NCI-H146 treated with DMSO at 0.1 percent for 48 hours (cell line): ENCODE results near the gene GET4.
"Not testable (repeated sequence)": the region's sequence is repeated elsewhere in the genome, so short reads cannot be mapped to it uniquely, and the experiment has no call there.

Source experiments
- DNase-seq: peaks from one replicate; lab custom pipeline; 2025; ENCODE audit not compliant: unreplicated experiment; lab: John Stamatoyannopoulos, UW

GET4 gene

DNA sequence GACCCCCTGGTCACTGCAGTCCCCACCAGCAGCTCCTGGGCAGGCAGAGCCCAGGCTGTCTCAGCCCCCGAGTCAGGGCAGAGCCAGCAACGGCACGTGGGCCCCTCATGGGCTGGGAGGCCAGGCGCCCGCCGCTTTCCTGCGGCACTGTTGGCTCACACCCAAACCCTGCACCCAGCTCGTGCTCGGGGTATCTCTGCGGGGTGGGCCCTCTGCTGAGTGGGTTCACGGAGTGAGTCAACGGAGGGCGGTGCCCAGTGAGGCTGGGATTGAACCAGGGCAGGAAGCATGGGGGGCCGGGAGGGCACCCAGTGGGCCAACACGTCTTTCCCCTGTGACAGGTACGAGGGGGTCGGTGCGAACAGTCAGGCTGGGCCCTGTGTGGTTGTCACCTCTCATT lies 49.2 kb downstream of the GET4 start:
- DNase-seq, result no peak

DNA sequence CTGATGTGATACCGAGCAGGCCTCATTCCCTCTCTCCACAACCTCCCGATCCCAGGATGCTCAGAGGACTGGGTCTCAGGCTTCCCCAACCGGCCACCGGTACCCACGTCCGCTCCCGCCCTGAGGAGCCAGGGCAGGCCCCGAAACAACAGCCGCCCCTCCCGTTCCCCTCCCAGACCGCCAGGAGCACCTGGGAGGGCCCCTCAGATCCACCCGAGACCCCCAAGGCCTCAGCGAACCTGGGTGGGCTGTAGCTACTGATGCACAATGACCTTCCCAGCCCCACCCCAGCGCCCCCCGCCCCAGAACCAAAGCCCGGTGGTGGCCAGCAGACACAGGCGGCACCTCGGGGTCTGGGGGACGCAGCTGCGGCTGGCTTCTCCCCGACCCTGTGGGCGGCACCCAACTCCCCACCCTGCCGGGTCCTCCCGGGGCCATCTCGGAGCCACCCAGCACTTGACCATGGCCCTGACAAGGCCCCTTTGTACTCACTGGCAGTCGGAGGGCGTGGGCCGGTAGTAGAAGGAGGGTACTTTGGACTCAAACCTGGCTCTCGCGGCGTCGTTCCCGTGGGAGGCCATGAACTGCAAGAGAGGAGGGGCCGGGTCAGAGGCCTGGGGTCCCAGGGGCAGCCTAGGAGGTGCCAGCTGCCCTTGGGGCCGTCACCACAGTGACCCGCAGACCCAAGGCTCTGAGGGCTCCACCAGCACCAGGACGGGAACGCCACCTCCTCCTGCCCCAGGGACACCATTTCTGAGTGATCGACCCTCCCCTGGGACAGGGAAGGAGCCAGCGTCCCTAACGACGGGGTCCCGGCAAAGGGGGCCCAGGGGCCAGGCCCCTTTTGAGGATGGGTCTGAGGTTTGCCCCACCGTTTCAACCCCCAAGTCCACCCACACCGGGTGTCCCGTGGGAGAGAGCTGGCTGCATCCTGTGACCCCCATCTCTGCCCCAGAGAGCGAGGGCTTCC lies 50.0 kb downstream of the GET4 start:
- no peak for DNase-seq

DNA sequence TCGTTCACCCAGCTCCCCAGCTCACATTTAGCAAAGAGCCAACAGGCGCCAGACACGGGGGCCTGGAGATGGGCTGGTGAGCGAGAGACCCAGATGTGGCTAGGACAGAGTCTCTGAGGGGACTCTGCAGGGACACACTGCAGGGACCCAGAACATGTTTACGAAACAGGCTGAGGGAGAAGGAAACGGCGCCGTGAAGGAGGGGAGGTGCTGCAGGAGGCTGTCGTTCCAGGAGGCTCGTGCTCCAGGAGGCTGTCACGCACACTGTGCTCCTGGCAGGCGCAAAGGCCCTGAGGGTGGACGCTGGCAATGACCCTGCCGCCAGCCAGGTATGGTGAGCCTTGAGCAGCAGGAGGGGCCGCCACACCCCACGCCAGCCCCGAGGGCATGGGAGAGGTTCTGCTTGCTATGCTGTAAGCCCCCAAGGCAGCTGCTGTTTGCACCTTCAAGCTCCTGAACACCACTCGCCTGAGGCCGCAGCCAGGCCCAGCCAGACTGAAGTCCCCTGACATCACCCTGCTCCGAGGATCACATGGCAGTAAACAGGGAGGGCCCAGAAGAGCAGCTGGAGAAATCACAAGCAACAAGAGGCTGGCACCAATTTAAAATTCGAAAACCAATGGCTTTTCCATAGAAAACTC lies 50.8 kb downstream of the GET4 start:
- no peak for DNase-seq

DNA sequence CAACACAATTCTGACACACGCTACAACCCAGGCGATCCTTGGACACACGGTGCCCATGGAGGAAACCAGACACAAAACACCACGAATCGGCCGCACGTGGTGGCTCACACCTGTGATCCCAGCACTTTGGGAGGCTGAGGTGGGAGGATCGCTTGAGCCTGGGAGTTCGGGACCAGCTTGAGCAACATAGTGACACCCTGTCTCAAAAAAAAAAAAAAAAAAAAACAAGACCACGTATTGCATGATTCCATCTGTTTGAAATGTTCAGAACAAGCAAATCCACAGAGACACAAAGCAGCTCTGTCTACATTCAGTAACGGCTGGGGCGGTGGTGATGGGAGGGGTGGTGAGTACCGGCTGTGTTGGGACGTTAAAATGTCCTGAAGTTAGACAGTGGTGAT lies 53.0 kb downstream of the GET4 start:
- no peak for DNase-seq

DNA sequence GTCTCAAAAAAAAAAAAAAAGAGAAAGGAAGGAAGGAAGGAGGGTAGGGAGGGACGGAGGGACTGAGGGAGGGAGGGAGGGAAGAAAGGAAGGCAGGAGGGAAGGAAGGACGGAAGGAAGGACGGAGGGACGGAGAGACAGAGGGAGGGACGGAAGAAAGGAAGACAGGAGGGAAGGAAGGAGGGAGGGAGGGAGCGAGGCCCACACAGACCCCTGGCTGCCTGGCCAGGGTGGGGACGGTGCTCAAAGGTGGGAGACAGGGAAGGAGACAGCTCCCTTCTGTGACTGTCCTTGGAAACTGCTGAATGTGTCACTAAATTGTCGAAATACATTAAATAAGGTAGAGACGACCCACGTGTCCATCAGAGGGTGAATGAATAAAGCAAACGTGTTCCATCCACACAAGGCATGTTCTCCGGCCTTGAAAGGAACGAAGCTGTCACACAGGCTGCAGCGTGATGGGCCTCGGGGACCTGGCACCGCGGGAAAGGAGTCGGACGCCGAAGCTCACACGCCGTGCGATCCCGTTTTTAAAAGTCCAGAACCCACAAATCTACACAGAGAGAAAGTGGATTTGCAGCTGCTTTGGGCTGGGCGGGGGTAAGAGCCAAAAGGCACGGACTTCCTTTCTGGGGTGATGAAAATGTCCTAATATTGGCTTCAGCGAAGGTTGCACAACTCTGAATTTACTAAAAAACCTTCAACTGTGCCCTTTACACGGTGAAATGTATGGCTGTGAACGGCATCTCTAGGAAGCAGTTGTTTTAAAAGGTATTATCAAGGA lies 54.8 kb downstream of the GET4 start:
- no peak for DNase-seq

DNA sequence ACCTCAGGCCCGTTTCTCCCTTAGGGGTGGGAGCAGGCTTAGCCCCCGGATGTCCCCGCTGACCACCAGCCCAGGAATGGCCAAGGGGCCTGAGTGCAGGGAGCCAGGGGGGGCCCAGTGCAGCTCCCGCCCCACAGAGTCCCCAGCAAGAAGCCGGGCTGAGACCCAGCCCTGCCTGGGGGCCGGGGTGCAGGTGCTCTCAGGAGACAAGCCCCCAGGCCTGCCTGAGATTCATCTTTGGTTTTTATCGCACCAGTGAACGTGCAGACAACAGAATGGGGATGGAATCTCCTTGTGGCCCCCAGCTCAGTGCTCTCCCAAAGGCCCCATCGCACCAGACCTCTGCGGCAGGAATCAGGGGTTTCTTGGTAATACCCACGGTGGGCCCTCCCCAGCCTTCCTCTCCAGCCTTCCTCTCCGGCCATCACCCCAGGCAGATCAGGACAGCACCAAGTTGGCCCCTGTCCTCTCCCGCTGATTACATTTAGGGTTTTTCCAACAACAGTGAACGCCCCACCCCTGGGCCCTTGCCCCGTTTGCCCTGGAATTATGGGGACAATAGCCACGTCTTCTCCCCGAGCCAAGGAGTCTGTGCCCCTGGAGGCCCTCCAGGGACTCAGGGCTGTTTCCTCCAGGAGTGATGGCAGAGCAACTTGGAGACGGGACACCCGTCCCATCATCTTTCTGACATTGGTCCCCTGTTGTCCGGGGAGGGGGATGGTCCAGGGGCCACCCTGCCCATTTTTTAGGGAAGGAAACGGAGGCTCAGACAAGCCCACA lies 55.7 kb downstream of the GET4 start:
- no peak for DNase-seq

DNA sequence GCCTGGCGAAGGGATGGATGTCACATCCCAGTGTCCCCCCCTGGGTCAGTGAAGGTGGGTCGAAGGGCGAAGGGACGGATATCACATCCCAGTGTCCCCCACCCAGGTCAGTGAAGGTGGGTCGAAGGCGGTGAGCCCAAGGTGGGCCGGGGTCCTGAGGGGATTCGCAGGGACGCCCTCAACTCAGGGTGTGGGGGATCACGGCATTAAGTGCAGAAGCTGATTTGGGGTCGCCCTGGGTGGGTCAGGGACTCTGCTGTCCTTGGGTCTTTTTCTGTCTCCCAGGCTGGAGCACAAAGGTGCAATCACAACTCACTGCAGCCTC lies 56.3 kb downstream of the GET4 start:
- no peak for DNase-seq

DNA sequence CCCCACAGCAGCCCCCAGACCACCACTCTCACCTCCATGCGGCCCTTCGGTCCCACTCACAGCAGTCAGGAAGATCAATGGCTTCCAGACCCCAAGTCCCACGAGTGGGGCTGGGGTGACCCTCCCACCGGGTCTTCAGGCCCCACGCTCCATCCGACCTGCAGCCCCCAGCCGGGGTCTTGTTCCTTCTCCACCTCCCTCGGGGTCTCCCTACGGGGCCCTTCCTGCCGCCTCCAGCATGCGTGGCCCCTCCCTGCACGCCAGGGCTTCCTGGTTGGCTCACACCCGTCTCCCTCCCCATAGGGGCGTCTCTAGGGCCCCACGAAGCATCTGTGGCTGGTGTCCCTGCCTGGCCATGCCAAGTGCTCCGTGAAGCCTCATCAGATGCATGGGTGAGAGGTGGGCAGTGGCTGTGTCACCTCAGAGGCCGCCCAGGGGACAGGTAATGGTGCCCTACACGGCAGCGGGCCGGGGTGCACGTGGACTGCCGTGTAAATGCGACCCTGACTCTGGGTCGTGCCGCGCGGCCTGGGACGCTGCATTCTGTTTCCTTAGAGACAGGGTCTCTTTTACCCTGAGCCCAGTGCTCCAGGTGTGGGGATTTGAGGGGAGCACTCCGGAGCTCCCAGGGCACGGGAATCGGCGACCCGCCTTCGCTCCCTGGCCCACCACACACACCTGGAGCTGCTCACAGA lies 58.3 kb downstream of the GET4 start:
- DNase-seq, result no peak

DNA sequence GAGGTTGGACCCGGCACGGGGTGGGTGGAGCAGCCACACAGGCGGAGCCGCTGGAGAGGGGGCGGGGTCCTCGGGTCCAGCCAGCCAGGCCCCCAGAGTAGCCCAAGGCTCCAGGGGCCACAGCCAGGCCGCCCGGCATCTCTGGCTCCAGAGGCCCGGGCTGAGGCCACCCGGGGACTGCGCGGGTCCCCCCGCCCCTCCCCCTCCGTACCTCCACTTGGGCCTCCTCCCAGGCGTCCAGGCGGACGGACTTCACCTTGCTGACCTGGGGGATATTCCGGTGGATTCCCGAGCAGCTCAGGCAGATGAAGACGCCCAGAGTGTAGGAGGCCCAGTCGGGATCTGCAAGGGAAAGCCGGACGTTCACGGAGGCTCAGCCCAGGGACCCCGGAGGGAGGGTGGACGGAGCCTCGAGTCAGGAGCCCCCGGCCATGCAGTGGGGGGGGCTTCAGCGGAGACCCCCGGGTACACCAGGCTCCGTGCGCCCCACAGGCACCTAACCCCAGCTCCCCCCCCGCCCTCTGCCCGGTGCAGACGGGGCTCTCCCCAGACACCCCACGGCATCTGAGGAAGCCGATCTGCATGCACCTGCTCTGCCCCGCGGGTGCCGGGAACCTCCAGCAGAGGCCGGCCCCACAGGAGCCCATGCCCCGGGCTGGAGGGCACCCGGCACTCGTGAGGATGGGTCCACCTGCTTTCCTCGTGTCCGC lies 59.0 kb downstream of the GET4 start:
- no peak for DNase-seq

DNA sequence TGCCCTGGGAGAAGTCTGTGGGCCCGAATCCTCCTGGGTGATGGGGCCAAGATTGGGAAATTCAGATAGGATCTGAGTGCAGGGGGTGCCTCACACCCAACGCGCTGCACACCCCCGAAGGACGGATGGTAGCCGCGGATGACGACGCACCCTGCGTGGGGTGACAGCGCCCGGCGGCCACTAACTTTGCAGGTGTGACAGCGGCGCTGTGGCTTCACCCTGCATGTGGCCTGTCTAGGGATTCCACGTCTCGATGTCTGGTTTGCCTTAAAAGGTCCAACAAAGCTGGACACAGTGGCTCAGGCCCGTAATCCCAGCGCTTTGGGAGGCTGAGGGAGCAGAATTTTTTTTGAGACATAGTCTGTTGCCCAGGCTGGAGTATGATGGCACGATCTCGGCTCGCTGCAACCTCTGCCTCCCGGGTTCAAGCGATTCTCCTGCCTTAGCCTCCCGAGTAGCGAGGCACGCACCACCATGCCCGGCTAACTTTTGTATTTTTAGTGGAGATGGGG lies 59.6 kb downstream of the GET4 start:
- no peak for DNase-seq

DNA sequence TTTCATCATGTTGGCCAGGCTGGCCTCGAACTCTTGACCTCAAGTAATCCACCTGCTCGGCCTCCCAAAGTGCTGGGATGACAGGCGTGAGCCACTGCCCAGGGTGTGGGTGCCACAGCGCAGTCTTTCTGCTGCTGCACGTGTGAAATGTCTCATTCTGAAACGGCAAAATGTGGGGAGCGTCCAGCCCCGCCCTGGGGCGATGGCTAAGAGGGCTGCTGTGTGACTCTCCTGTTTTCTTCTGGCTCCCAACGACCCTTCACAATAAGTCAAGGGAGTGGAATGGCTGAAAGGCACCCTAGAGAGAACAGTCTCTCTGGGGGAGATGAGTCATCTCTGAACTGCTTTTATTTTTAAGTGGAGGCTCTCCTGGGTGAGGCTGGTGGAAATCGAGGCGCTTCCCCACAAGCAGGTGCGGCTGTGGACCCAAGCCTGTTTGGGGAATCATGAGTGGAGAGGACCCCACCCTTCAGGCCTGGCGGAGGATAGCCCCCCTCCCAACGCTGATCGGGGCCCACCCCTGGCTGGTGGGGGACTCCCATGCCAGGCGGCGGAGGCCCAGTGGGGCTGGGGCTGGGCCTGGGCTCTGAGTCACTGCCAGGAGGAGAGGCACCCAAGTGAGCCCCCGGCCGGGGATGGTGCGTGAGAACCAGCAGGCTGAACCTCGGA lies 60.2 kb downstream of the GET4 start:
- no peak for DNase-seq

DNA sequence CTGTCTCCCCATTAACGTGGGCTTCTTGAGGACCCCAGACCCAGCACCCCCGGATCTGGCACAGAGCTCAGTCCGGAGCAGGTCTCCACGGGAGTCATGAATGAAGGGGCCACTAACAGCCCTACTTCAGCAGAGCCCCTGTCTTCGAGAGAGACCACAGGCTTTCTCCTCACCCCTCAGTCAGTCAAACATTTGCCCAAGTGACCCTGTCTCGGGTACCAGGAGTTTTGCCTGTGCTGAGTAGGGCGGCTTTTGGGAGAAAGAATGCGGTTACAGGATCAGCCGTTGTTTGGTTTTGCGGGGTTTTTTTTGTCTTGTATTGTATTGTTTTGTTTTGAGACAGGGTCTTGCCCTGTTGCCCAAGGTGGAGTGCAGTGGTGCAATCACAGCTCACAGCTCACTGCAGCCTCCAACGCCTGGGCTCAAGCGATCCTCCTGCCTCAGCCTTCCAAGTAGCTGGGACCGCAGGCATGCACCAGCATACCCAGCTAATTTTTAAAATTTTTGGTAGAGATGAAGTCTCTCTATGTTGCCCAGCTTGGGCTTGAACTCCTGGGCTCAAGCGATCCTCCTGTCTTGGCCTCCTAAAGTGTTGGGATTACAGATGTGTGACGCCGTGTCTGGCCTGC lies 61.6 kb downstream of the GET4 start:
- no peak for DNase-seq

DNA sequence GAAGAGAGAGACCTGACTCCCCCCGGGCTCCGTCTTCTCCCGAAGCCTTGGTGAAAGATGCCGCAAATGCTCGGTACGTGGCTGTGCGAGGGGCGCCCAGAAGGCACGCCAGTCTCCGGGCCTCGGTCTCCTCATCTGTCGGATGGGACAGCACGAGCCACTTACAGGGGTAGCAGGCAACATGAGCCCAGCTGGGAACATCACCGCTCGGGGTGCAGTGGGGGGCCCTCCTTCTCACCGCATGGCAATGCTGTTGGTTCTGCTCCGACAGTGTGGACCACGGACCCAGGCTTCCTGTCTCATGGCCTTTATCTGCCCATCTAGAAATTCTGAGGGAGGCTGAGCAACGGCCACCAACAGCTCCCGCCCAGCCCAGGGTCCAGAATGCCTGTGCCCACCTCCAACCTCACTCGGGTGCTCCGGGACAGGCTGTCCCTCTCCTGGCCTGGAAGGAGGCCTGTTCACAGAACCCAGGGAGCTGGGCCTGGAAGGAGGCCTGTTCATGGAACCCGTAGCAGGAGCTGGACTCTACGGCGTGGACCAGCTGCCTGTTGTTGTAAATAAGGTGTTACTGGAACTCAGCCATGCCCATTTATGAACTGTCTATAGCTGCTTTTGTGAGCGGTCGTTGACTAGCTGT lies 62.3 kb downstream of the GET4 start:
- DNase-seq, result no peak

DNA sequence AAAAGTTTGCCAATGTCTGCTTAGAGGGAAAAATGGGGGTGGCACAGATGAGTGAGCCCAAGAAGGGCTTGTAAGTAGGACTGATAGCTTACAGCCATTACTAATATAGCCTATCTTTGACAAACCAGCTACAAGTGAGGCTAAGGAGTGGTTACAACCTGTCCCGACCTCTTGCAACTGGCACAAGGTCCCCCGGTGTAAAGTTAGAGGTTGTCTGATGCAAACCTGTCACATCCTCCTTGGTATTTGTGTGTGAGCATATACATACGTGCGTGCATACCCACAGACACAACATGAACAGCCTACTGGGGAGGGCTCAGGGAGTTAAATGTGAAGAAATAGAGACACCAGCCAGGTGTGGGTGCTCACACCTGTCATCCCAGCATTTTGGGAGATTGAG lies 63.5 kb downstream of the GET4 start:
- no peak for DNase-seq

DNA sequence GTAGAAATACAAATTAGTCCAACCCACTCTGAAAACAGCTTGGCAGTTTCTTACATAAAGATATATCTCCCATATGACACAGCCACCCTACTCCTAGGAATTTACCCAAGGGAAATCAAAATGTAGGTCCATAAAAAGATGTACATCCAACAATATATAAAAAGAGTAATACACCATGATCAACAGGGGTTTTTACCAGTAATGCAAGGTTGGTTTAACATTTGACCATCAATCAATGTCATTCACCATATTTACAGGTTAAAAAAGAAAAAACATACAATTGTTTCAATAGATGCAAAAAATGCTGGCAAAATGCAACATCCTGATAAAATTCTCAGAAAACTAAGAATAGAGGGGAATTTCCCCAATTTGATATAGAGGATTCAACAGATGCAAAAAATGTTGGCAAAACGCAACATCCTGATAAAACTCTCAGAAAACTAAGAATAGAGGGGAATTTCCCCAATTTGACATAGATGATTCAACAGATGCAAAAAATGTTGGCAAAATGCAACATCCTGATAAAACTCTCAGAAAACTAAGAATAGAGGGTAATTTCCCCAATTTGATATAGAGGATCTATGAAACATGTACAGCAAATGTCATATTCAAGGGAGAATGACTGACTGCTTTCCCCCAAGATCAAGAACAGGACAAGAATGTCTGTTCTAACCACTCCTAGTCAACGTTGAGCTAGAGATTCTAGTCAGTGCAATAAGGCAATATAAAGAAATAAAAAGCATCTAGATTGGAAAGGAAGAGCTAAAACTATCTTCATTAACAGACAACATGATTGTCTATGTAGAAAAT lies 64.5 kb downstream of the GET4 start:
- no peak for DNase-seq

DNA sequence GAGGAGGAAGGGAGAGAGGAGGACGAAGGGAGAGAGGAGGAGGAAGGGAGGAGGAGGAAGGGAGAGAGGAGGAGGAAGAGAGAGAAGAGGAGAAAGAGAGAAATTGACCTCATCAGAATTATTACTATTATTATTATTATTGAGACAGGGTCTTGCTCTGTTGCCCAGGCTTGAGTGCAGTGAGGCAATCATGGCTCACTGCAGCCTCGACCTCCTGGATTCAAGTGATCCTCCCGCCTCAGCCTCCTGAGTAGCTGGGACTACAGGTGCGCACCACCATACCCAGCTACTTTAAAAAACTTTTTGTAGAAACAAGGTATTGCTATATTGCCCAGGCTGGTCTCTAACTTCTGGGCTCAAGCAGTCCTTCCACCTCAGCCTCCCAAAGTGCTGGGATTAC lies 67.4 kb downstream of the GET4 start:
- not testable (repeated sequence) for DNase-seq

DNA sequence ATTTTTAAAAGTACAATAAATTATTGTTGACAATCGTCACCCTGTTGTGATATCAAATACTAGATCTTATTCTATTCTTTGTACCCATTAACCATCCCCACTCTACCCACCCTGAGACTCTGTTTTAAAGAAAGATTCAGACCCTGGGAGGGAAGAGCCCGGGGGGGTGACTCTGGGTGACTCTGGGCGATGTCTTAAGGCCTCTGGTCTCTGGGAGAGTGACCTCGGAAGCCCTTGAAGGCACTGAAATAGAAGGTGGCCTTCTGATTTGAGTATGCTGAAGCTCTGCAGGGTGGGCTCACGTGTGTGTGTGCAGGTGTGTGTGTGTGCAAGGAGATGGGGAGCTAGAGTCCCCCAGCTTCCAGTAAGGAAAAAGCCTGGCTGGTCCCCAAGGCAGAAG lies 68.4 kb downstream of the GET4 start:
- DNase-seq, result no peak
